ENCODE data around the gene DENND6B.
"Not testable (repeated sequence)": the region's sequence is repeated elsewhere in the genome, so short reads cannot be mapped to it uniquely, and the experiment has no call there.

DENND6B gene

GRCh38 chr22:50286701-50287318 is 40.0 kb downstream of the DENND6B start:
- DNase-seq (ENCODE audit: low read depth in 2 of 2): no peak

- DNase-seq (ENCODE audit: low read depth in 2 of 2): no peak
Measured at GRCh38 chr22:50286275-50286674, 40.5 kb downstream of the DENND6B start.

- no peak for DNase-seq (ENCODE audit: low read depth in 2 of 2)
Measured at GRCh38 chr22:50285568-50286229, 41.1 kb downstream of the DENND6B start.

- DNase-seq (ENCODE audit: low read depth in 2 of 2): no peak
Measured at GRCh38 chr22:50284479-50284878, 42.3 kb downstream of the DENND6B start.

- no peak for DNase-seq (ENCODE audit: low read depth in 2 of 2)
Measured at GRCh38 chr22:50283821-50284220, 43.0 kb downstream of the DENND6B start.

GRCh38 chr22:50282361-50283155 is 44.3 kb downstream of the DENND6B start:
- no peak for DNase-seq (ENCODE audit: low read depth in 2 of 2)

- DNase-seq (ENCODE audit: low read depth in 2 of 2): no peak
Measured at GRCh38 chr22:50281957-50282356, 44.9 kb downstream of the DENND6B start.

GRCh38 chr22:50281384-50281760 is 45.4 kb downstream of the DENND6B start:
- DNase-seq (ENCODE audit: low read depth in 2 of 2): no peak

- DNase-seq (ENCODE audit: low read depth in 2 of 2): no peak
Measured at GRCh38 chr22:50280708-50281383, 46.0 kb downstream of the DENND6B start.

GRCh38 chr22:50280022-50280707 is 46.6 kb downstream of the DENND6B start:
- DNase-seq (ENCODE audit: low read depth in 2 of 2): no peak

- DNase-seq (ENCODE audit: low read depth in 2 of 2): no peak
Measured at GRCh38 chr22:50278956-50279619, 47.7 kb downstream of the DENND6B start.

- DNase-seq (ENCODE audit: low read depth in 2 of 2): no peak
Measured at GRCh38 chr22:50278461-50278860, 48.4 kb downstream of the DENND6B start.

GRCh38 chr22:50277761-50278160 is 49.1 kb downstream of the DENND6B start:
- DNase-seq (ENCODE audit: low read depth in 2 of 2): no peak

GRCh38 chr22:50276143-50276542 is 50.7 kb downstream of the DENND6B start:
- no peak for DNase-seq (ENCODE audit: low read depth in 2 of 2)

GRCh38 chr22:50275181-50276055 is 51.4 kb downstream of the DENND6B start:
- no peak for DNase-seq (ENCODE audit: low read depth in 2 of 2)

GRCh38 chr22:50274771-50275170 is 52.0 kb downstream of the DENND6B start:
- DNase-seq (ENCODE audit: low read depth in 2 of 2): no peak

- DNase-seq (ENCODE audit: low read depth in 2 of 2): peak in 1 of 2 donors; percentile 27
Measured at GRCh38 chr22:50274311-50274710, 52.5 kb downstream of the DENND6B start.

- DNase-seq (ENCODE audit: low read depth in 2 of 2): not testable (repeated sequence)
Measured at GRCh38 chr22:50273781-50274180, 53.0 kb downstream of the DENND6B start.

GRCh38 chr22:50273352-50273751 is 53.5 kb downstream of the DENND6B start:
- not testable (repeated sequence) for DNase-seq (ENCODE audit: low read depth in 2 of 2)

Measured in stimulated activated CD4-positive, alpha-beta T cell treated with anti-CD3 and anti-CD28 coated beads, Interleukin-1b, Interleukin-23, amount 100 ng/mL, for 1 hour (primary cell).